Renal cortex interstitium (tissue), 11 donors: ENCODE measurements around the gene LRCH3. TPM values are rescaled to one million over a fixed set of nuclear protein-coding genes. Genes with fewer than 3 reads are reported as not detected.
A peak's percentile ranks its signal among the peaks of the same experiment; 100 is the strongest.

ENCODE experiments used
- DNase-seq, 11 donors: peaks; one replicate each; pipeline ENCODE4 v3.0.0-alpha.2; 2013; ENCODE audit warnings: low read depth in 9 of 11, low spot score in 4 of 11; ENCODE audit errors: extremely low read depth in 1 of 11
- polyA plus RNA-seq, 3 donors: library from polyadenylated mRNA; unstranded; fragments of 120-200 nt; gene quantifications; one replicate each; pipeline ENCODE4 v1.2.1, GENCODE V29; 2013; ENCODE audit not compliant: insufficient read length in 3 of 3

Gene LRCH3
- polyA plus RNA-seq, 3 donors = 39.6 to 48.9 (median 39.7) TPM

DNA sequence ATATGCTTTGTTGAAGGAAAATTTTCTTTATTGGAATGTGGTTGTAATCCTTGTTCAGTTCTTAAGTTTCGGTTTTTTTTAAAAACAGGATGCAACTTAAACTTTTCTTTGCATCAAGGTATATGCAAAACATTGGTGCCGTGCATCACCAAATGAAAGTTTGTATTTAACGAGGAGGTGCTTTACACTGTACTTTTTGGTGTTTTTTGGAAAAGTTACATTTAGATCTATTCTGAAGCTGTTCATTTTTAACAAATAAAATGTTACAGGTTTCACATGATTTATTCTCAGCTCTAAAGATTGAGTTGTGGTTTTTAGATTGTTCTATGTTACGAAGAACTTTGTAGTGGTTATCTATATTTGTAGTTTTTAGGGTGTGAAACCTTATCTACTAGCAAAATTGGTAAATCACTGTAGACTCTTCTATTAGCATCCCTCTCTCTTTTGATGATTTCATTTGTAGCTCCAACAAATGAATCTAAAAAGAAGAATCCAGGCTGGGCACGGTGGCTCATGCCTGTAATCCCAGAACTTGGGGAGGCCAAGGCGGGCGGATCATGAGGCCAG, 7.0 kb upstream of the LRCH3 start:
- DNase-seq = no peak

DNA sequence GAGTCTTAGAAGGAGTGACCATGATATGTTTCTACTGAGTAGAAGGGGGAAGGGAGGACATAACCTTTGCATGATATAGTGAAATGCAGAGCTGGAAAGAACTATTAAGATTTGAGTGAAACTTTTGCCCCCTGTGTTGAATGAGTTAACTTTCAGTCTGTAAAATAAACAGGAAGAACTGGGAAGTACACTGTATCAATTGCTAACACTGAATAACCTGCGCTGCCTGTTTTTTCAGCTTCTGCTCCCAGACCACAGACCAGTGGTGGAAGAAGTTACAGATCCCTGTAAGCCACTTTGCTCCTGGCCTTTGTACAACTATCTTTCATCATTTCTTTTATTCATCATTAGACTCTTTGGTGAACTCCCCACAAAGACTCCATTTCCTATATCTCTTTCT, 3.6 kb upstream of the LRCH3 start:
- DNase-seq = no peak

DNA sequence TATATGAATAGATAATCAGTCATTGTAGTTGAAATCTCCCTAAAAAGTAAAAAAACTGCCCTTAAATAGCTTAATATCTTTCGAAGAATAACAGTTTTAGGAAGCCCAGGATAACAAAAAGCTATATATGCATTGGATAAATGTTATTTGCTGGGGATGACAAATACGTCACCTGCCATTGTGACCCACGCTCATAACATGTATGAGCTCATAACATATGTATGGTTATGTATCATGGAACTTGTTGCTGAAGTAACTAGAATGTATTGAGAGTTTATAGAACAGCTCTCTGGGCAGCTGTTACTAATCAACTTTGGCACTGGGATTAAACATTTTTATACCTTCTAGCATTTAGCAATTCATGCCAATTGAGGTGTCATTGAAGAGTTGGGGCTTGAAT, 1.7 kb upstream of the LRCH3 start:
- DNase-seq = no peak

DNA sequence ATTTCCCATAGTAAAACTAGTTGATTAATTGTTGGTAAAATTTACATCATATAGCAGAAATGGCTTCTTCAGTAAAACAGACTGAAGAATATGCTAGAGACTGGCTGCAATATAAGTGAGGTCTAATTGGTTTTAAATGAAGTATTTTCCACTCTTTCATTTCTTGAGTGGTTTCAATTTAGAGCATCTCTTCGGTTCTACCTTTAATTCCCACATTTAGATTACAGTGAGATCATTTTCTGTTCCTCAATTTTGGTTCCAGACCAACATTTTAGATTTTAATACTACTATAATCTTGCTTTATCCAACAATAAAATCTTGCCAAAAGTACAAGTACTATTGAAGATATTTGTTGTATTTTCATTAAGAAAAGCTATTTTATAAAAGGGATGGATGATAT, 1.0 kb upstream of the LRCH3 start:
- DNase-seq = no peak

DNA sequence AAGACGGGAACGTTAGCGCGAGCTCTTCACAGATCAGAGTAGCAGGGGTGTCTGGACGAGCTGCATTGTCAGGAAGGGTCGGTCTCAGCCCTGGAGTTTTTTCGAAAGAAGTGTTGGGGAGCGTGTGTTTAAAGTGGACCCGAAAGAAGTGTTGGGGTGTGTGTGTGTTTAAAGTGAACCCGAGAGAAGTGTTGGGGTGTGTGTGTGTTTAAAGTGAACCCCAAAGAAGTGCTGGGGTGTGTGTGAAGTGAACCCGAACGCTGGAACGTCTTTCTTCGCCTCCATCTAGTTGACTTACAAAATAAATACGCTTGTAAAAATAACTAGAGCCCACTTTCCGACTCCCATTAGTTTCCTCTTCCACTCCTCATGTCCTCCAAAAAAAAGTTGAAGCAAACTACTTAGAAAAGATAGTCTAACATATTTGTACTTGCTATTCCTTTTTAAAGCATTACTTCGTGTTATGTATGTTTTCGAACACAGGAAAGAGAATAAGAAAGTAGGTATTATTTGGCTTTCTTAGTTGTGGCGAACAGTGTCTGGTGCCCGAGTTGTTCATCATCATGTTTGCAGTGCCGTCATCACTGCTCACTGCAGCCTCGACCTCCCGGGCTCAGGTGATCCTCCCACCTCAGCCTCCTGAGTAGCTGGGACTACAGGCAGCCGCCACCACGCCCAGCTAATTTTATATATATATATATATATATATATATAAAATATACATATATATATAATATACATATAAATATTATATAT, 1.0 kb downstream of the LRCH3 start:
- DNase-seq = peak in 10 of 11 donors; percentile 5 to 35 (median 9)

DNA sequence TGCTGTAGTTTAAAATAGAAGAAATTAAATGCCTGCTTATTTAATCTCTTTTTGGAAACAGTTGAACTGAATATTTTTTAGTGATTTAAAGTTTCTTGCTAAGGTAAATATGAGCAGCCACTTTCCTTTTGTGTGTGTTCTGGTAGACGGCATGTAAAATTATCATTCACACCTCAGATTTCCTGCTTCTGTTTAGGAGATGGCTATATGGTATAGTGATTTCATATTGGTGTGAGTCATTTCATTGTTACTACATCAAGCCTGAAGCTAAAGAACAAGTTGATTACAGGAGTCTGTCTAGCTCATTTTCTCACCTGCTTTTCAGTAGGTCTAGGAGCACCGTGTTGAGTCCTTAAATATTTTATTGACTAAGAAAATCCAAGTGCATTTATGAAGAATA, 2.2 kb downstream of the LRCH3 start:
- no peak for DNase-seq

DNA sequence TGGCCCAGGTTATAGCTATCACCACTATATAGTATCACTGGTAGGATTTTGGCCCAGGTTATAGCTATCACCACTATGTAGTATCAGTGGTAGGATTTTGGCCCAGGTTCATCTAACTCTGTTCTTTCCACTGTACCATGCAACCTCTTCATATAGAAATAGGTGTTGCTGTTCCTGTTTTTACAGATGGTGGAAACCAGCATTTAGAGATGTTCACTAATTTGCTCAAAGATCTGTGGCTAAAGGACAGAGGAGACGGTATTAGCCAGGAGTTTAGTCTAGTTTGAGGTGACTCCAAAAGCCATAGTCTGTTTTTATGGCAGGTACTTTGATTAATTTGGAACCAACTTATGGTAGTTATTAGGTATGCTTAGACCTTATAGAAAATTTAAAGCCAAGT, 3.1 kb downstream of the LRCH3 start:
- DNase-seq = no peak

DNA sequence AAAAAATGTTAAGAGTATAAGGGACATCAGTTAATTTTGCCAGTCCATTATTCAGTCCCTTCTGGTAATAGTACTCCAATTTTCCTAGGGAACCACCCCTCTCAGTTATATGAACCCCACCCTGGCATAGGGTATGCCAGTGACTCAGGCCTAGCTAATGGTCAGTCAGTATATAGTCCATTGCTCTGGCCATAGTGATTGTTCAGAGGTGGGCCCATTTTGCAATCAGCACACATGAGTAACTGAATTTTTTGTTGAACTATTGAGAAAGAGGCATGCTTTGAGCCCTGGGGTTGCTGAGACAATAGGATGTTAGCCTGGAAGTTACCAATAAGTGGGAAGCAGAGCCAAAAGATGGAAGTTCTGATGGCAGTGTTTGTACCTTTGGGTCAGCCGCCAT, 4.1 kb downstream of the LRCH3 start:
- DNase-seq = no peak

DNA sequence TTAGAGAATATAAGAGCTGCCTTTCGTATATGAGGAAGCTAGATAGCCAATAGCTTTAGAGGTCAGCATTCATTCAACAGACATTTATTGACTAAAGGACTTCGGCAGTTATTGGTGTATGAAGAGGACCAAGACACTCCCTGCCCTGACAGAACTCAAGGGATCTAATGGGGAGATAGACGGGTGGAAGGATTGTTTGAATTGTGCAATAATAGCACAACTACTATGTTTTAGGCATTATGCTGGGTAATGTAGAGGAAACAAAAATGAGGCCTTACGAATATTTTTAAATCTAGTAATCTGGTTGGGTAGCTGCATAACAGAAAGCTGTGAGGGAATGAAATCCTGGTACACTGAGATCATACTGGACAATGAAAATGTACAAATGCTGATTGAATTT, 5.0 kb downstream of the LRCH3 start:
- DNase-seq = no peak

DNA sequence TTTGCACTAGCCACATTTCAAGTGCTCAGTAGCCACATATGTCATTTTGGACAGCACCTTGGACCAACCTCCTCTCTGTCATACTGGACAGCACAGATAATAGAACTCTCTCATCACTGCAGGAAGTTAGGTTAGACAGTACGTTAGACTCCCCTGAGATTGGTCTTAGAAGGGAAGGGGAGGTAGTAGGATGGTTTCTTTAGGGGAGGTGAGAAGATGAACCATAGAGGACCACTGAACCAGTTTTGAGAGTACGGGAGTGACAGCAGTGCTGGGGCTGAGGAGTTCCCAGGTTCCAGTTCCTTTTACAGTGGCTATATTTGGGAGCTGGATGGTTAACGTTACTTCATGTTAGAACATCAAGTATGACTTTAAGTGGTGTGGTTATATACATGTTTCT, 7.8 kb downstream of the LRCH3 start:
- no peak for DNase-seq

DNA sequence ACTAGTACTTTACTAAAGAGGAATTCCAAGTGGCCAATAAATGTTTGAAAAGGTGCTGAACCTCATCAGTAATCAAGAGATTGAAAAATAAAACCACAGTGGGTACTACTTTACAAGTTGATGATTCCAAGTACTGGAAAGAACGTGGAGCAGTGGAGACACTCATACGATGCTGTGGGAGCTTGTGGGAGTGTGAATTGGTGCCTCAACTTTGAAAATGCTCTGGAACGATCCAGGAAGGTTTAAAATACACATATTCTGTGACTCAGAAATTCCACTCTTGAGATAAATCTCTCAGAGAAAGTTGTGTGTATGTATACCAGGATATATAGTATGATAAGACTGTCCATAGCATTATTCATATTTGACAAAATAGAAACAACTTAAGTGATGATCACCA, 9.3 kb downstream of the LRCH3 start:
- DNase-seq = no peak

DNA sequence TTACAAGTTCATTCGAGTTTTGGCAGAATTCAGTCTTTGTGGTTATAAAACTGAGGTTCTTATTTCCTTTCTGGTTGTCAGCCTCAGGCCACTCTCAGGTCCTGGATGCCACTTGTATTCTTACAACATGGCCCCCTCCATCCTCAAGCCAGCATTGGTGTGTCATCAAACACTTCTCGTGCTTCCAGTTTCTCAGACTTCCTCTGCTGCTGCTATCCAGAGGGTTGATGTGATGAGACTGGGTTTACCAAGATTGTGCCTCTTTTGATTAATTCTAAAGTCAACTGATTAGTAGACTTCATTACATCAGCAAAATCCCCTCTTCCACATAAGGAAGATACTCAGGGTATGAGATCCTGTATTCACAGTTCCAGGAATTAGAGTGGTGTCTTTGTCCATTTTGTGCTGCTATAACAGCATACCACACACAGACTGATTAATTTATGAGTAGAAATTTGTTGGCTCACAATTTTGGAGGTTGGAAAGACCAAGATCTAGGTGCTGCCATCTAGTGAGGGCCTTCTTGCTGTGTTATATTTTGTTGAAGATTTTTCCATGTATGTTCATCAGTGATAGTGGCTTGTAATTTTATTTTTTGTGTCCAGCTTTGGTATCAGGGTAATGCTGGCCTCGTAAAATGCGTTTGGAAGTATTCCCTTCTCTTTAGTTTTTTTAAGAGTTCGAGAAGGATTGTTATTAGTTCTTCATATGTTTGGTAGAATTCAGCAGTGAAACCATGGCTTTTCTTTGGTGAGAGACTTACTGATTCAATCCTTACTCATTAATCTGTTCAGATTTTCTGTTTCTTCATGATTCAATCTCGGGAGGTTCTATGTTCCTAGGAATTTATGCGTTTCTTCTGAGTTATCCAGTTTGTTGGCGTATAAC, 11.1 kb downstream of the LRCH3 start:
- DNase-seq = no peak

DNA sequence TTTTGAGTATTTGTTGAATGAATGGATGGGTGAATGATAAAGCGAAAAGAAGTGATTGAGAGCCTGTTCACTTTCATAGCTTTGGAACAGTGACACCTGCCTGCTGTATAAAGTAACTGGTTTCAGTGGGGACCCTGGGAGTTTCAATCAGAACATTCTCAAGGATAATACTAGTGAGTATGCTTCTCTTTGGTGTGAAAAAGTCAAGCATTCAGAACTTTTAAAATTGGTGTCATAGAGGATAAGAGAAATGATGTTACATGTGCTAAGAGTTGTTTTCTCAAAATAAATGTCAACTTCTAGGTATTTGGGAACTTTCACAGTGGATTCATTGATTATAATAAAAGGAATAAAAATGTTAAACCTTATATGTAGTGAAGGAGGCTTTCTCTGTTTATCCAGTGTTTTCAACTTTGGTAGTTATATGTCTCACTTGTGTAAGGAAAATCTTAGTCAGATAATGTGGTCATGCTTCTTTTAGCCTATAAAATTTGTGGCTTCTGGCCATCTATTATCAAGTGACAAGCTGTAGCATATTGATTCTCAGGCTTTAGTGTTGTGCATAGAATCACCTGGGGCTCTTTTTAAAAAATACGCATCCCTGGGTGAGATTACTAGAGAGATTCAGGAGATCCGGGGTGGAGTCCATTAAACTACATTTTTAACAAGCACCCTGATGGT, 11.9 kb downstream of the LRCH3 start:
- DNase-seq = no peak

DNA sequence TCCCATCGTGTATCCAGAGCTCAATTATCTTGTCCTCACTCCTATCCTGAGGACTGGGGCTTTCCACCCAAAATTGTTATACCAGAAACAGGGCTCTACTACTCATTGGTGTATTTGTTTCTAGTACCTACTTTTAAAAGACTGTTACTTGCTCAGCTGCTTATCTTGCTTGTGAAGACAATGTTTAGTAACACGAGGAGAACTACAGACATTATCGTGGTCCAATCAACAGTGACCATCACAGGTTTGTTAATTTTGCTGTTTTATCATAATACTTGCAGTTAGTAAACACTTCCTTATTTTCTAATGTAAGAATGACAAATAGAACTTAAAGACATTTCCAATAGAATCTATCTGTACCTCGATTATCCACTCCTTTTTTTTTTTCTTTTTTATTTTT, 13.5 kb downstream of the LRCH3 start:
- no peak for DNase-seq

DNA sequence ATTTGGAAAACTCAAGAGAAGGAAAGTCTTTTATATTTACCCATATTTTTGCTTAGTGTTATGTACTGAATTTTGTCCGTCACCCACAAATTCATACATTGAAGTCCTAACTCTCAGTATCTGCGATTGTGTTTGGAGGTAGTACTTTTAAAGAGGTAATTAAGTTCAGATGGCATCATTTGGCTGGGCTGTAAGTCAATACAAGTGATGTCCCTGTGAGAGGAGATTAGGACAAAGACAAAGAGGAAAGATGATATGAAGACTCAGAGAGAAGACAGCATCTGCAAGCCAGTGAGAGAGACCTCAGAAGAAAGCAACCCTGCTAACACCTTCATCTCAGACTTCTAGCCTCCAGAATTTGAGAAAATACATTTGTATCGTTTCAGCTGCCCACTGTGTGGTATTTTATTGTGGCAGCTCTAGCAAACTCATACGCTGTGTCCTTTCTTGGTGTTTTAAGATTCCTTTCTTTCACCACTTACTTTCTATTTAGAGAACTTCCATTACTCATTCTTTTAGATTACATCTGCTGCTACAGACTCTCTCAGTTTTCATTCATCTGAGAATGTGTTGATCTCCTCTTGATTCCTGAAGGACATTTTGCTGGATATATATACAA, 17.0 kb downstream of the LRCH3 start:
- no peak for DNase-seq

DNA sequence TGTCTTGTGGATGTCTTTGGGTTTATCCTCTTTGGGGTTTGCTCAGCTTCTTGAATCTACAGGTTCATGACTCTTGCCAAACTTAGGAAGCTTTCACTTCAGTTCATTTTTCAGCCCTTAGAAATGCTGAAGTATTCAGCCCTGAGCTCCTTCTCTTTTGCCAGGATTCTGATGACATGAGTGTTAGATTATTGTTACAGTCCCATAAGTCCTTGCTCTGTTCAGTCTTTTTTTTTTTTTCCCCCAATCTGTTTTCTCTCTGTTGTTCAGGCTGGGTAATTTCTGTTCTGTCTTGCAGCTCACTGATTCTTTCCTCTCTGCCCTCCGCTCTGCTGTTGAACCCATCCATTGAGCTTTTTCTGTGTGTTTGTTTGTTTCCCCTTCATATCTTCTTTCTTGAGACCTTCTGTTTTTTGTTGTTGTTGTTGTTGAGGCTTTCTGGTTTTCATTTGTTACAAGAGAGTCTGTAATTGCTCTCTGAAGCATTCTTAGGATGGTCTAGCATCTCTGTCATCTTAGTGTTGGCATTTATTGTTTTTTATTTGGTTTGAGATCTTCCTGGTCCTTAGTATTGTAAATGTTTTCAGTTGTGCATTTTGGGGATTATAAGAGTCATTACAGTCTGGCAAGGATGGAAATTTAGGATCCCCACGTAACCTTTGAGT, 18.4 kb downstream of the LRCH3 start:
- DNase-seq = no peak

DNA sequence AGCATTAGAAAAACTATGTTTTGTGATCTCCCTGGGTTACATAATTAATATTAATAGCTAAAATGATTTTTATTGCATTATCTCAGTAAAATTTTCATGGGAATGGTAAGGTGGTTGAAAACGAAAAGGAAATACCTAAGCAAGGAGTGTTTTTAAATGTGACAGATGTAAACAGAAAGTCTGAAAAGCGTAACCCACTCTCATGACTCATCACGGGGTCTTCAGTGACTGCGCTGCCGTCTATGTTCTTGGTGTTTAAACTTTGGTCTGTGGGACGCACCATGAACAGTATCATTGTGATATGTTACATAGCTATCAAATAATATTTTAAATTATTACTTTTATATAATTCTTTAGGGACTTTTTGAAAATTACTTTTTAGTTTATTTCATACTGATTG, 19.8 kb downstream of the LRCH3 start:
- DNase-seq = no peak

DNA sequence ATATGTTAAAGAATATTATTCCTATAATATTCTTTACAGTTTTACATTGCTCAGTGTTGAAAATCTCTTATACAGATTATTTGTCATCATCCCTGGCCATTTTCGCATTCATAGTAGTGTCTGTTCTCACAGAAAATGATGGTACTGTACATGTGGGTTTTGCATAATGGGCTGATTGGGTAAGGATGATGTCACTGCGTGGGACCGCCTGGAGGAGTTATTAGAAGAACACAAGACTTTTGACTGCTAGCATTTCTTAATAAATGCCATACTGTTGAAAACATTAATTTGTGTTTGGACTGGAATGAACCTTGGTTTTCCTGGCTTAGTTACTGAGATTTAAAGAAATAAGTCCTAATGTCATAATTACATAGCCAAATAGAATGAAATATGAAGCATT, 20.3 kb downstream of the LRCH3 start:
- no peak for DNase-seq

DNA sequence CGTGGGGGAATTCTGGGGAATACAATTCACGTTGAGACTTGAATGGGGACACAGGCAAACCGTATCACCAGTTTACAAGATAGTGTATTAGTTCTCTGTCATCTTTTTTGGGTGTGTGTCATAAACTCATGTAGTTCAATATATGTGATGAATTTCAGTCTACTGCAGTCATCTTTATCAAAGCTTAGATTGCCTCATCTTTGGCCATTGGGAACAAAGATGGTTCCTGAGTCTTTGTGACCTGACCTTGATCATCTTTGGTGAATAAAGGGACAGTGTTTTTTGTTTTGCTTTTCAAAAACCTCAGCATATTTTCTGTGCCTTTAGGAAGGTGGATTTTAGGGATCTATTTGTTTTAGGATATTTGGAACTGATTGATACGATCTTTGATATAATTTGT, 23.3 kb downstream of the LRCH3 start:
- no peak for DNase-seq
